Activated CD8-positive, alpha-beta memory T cell treated with anti-CD3 and anti-CD28 coated beads for 36 hours (primary cell): ENCODE results near the gene ADD1. TPM values are rescaled to one million over a fixed set of nuclear protein-coding genes. Genes with fewer than 3 reads are reported as not detected.

Experiments
- total RNA-seq, 2 experiments: library from RNA; stranded (reverse); gene quantifications; one replicate each; pipeline ENCODE4 v1.2.3, GENCODE V29; 2021

ADD1 gene
- total RNA-seq, 2 experiments from 2014 or later: 151 to 154 TPM

Other genes starting within 250 kb of the ADD1 start
- 10 to 100 TPM; 85.5 to 86.4 TPM for gene TNIP2, start 87.5 kb upstream of the ADD1 start, total RNA-seq
- gene SH3BP2, start 50.8 kb upstream of the ADD1 start, total RNA-seq: 10 to 100 TPM; 78.8 to 82.5 TPM
- gene NOP14, start 119.6 kb downstream of the ADD1 start, total RNA-seq: 100 to 1,000 TPM; 143 TPM
- 1 to 10 TPM; 4.9 to 5.3 TPM for gene GRK4, start 119.7 kb downstream of the ADD1 start, total RNA-seq
- not detected for gene HTT-AS, start 230.7 kb downstream of the ADD1 start, total RNA-seq
- 10 to 100 TPM; 52.5 to 55.7 TPM for gene HTT, start 230.8 kb downstream of the ADD1 start, total RNA-seq